Measurements from ENCODE around the gene SHKBP1. TPM values are rescaled to one million over a fixed set of nuclear protein-coding genes. Genes with fewer than 3 reads are reported as not detected.

Gene SHKBP1
- total and polyA plus RNA-seq, 10 of the 15 experiments (the other 5 are each of a cell fraction or from before 2014, with no cell fraction given) = 2.3 to 123 (median 67.0) TPM

DNA sequence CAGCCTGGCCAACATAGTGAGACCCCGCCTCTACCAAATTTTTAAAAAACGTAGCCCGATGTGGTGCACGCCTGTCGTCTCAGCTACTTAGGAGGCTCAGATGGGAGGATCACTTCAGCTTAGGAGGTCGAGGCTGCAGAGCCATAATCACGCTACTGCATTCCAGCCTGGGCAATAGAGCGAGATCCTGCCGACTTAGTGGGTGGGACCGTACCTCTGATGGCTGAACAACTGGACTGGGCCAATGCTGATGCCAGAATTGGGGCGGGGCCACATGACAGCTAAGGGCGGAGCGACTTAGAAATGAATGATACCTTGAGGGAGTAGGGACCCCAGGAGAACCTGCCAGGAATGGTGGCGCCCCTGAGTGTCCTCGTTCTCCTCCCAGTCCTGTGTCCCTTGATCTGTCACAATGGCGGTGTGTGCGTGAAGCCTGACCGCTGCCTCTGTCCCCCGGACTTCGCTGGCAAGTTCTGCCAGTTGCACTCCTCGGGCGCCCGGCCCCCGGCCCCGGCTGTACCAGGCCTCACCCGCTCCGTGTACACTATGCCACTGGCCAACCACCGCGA lies 28.1 kb downstream of the SHKBP1 start (continued):
- TF ChIP-seq, protein P1, sequence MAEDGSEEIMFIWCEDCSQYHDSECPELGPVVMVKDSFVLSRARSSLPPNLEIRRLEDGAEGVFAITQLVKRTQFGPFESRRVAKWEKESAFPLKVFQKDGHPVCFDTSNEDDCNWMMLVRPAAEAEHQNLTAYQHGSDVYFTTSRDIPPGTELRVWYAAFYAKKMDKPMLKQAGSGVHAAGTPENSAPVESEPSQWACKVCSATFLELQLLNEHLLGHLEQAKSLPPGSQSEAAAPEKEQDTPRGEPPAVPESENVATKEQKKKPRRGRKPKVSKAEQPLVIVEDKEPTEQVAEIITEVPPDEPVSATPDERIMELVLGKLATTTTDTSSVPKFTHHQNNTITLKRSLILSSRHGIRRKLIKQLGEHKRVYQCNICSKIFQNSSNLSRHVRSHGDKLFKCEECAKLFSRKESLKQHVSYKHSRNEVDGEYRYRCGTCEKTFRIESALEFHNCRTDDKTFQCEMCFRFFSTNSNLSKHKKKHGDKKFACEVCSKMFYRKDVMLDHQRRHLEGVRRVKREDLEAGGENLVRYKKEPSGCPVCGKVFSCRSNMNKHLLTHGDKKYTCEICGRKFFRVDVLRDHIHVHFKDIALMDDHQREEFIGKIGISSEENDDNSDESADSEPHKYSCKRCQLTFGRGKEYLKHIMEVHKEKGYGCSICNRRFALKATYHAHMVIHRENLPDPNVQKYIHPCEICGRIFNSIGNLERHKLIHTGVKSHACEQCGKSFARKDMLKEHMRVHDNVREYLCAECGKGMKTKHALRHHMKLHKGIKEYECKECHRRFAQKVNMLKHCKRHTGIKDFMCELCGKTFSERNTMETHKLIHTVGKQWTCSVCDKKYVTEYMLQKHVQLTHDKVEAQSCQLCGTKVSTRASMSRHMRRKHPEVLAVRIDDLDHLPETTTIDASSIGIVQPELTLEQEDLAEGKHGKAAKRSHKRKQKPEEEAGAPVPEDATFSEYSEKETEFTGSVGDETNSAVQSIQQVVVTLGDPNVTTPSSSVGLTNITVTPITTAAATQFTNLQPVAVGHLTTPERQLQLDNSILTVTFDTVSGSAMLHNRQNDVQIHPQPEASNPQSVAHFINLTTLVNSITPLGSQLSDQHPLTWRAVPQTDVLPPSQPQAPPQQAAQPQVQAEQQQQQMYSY (CRISPR knock-in tag; IDR thresholded peaks at IDR 0.05) = no peak
- TF ChIP-seq, protein P2, sequence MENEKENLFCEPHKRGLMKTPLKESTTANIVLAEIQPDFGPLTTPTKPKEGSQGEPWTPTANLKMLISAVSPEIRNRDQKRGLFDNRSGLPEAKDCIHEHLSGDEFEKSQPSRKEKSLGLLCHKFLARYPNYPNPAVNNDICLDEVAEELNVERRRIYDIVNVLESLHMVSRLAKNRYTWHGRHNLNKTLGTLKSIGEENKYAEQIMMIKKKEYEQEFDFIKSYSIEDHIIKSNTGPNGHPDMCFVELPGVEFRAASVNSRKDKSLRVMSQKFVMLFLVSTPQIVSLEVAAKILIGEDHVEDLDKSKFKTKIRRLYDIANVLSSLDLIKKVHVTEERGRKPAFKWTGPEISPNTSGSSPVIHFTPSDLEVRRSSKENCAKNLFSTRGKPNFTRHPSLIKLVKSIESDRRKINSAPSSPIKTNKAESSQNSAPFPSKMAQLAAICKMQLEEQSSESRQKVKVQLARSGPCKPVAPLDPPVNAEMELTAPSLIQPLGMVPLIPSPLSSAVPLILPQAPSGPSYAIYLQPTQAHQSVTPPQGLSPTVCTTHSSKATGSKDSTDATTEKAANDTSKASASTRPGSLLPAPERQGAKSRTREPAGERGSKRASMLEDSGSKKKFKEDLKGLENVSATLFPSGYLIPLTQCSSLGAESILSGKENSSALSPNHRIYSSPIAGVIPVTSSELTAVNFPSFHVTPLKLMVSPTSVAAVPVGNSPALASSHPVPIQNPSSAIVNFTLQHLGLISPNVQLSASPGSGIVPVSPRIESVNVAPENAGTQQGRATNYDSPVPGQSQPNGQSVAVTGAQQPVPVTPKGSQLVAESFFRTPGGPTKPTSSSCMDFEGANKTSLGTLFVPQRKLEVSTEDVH (IDR thresholded peaks at IDR 0.05; ENCODE audit: low read depth, partially characterized antibody) = no peak
- TF ChIP-seq CBX5 (IDR thresholded peaks at IDR 0.05; ENCODE audit: low read depth) (no peak), NBN (IDR thresholded peaks at IDR 0.05) (no peak; the same call in 1 of the 2 replicates)
